Measurements from ENCODE around the gene PDXK.

DNA sequence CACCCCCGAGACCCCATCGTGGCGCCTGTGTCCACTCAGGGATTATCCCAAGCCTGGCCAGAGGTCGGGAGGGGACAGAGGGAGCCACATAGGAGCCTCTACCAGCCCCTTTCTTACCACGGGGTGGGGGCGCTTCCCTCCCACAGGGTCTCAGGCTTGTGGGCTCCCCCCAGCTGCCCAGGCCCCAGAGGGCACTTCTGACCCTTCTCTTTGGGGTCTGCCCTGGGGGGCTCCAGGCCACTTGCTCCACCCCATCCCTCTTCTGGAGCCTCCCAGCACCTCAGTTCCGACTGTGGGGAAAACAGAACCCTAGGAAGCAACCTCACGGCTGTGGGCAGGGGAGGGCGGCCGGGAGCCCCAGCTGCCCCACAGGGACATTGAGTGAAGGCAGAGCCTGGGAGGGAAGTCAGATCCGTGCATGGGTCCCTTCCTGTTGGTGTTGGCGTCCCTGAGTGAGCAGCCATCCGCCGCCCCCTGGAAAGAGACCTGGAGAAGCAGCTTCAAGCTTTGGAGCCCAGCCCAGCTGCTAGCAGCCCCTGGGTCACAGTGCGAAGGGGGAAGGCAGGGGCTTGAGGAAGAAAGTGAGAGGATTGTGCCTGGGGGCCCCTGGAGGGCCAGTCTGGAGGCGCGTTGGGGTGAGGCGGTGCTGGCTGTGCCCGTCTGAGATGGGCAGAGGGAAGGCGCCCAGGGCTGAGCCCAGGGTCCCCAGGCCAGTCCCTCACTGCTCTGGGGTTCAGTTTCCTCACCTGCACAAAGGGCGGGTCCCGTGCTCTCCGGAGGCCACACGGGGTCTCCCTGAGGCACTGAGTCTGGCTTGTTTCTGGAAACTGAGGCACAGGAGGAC, 92.6 kb downstream of the PDXK start:
- TF ChIP-seq EZH2 (IDR thresholded peaks at IDR 0.05; ENCODE audit: borderline replicate concordance) (no peak), EZH2phosphoT487 (IDR thresholded peaks at IDR 0.05; ENCODE audit: low read depth, severe bottlenecking, unreplicated experiment) (no peak)
- TF ChIP-seq, protein P1, sequence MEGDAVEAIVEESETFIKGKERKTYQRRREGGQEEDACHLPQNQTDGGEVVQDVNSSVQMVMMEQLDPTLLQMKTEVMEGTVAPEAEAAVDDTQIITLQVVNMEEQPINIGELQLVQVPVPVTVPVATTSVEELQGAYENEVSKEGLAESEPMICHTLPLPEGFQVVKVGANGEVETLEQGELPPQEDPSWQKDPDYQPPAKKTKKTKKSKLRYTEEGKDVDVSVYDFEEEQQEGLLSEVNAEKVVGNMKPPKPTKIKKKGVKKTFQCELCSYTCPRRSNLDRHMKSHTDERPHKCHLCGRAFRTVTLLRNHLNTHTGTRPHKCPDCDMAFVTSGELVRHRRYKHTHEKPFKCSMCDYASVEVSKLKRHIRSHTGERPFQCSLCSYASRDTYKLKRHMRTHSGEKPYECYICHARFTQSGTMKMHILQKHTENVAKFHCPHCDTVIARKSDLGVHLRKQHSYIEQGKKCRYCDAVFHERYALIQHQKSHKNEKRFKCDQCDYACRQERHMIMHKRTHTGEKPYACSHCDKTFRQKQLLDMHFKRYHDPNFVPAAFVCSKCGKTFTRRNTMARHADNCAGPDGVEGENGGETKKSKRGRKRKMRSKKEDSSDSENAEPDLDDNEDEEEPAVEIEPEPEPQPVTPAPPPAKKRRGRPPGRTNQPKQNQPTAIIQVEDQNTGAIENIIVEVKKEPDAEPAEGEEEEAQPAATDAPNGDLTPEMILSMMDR (IDR thresholded peaks at IDR 0.05; ENCODE audit: poor library complexity): no peak
